ENCODE measurements around the gene ANKS3. TPM values are rescaled to one million over a fixed set of nuclear protein-coding genes. Genes with fewer than 3 reads are reported as not detected.
"Not testable (repeated sequence)": the region's sequence is repeated elsewhere in the genome, so short reads cannot be mapped to it uniquely, and the experiment has no call there.

The ANKS3 gene
- total RNA-seq, 2 donors from 2014 or later = 19.0 to 39.1 TPM

DNA sequence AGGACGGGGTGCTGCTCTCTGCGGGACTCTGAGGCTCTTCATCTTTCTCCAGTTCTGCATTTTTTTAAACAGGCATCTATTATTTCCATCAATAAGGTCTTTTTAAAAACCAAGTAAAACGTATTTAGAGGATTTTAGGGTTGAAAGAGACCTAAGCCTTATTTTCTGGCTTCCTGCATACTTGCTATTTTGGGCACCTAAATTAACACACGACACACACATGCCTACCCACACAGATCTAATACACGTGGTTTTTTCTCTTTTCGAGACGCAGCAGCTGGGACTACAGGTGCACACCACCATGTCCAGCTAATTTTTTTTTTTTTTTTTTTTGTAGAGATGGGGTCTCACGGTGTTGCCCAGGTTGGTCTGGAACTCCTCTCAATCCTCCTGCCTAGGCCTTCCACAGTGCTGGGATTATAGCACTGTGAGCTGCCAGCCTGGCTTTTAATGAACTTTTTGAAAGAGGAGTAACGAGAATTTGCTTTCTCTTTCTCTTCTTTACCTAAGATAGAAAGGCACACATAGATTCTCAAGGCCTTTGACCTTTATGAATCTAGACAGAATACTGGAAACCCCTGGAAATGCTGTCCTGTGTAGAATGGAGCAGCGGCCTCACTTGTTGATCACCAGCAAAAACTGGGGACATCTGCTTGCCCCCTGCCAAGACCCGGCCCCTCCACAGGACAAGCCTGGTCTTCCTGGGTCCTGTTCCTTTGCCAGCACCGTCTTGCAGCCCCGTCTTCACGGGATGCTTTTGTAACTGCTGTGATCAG, 14.0 kb upstream of the ANKS3 start:
- ATAC-seq (no peak), DNase-seq (ENCODE audit: low spot score) (no peak)
- peaks cover 6 to 12% of the 10 kb centered on the region in 2 donors for H3K4me1 Mint-ChIP-seq (ENCODE audit: low read depth in 2 of 2)
- H3K27ac Mint-ChIP-seq = peak overlapping the region in 1 of 2 donors; percentile 75
- no peaks in the 10 kb centered on the region for H3K36me3 Mint-ChIP-seq
- no peak overlapping the region for H3K4me3 Mint-ChIP-seq
- H3K9me3 Mint-ChIP-seq = no peaks in the 10 kb centered on the region
- peaks cover 0 to 4% of the 10 kb centered on the region in 2 donors for H3K27me3 Mint-ChIP-seq

DNA sequence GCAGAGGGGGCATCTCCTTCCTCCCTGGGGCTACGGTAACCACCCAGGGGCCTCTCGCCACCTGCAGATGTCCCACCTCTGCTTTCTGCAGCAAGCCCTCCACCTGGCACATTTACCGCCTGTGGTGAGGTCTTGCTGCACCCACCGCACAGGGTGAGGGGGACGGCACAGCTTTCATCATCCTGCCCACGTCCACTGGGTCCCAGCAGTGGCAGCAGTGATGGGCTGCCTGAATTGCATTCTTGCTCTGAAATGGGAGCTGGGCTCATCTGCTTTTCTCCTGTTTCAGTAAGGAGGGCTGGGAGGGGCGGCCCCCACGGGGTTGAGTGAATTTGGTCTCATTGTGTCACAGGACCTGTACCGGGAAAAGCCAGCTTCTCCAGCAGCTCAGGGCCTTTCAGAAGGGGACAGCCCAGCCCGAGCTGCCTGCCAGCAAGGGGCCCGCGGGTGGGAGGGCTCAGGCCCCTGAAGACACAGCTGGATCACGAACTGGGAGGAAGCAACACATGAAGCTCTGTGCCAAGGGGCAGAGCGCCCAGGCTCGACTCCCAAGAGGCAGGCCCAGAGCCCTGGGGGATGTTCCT, 13.0 kb upstream of the ANKS3 start:
- ATAC-seq = no peak
- Mint-ChIP-seq H3K9me3 (no peaks in the 10 kb centered on the region), H3K4me1 (ENCODE audit: low read depth in 2 of 2) (peaks cover 6 to 13% of the 10 kb centered on the region in 2 donors), H3K27ac (no peak overlapping the region), H3K27me3 (peaks cover 0 to 5% of the 10 kb centered on the region in 2 donors), H3K4me3 (no peak overlapping the region), H3K36me3 (no peaks in the 10 kb centered on the region)
- DNase-seq (ENCODE audit: low spot score) = no peak

GRCh38 chr16:4746215-4746614, 12.1 kb upstream of the ANKS3 start:
- DNase-seq (ENCODE audit: low spot score) (no peak), ATAC-seq (no peak)
- Mint-ChIP-seq H3K4me1 (ENCODE audit: low read depth in 2 of 2) (peaks cover 6 to 13% of the 10 kb centered on the region in 2 donors), H3K9me3 (no peaks in the 10 kb centered on the region), H3K36me3 (no peaks in the 10 kb centered on the region), H3K27ac (no peak overlapping the region), H3K4me3 (no peak overlapping the region), H3K27me3 (peaks cover 0 to 5% of the 10 kb centered on the region in 2 donors)

GRCh38 chr16:4745274-4745569, 11.2 kb upstream of the ANKS3 start:
- Mint-ChIP-seq H3K27ac (no peak overlapping the region), H3K36me3 (no peaks in the 10 kb centered on the region), H3K4me3 (no peak overlapping the region), H3K9me3 (no peaks in the 10 kb centered on the region), H3K4me1 (ENCODE audit: low read depth in 2 of 2) (peaks cover 6 to 13% of the 10 kb centered on the region in 2 donors), H3K27me3 (peaks cover 0 to 5% of the 10 kb centered on the region in 2 donors)
- ATAC-seq (no peak), DNase-seq (ENCODE audit: low spot score) (no peak)

- Mint-ChIP-seq H3K27me3 (peaks cover 0 to 5% of the 10 kb centered on the region in 2 donors), H3K27ac (no peak overlapping the region), H3K4me1 (ENCODE audit: low read depth in 2 of 2) (peaks cover 6 to 13% of the 10 kb centered on the region in 2 donors), H3K4me3 (no peak overlapping the region), H3K36me3 (no peaks in the 10 kb centered on the region), H3K9me3 (no peaks in the 10 kb centered on the region)
- DNase-seq (ENCODE audit: low spot score) = no peak
- ATAC-seq = no peak
These were observed 10.6 kb upstream of the ANKS3 start for GRCh38 chr16:4744555-4745273.

DNA sequence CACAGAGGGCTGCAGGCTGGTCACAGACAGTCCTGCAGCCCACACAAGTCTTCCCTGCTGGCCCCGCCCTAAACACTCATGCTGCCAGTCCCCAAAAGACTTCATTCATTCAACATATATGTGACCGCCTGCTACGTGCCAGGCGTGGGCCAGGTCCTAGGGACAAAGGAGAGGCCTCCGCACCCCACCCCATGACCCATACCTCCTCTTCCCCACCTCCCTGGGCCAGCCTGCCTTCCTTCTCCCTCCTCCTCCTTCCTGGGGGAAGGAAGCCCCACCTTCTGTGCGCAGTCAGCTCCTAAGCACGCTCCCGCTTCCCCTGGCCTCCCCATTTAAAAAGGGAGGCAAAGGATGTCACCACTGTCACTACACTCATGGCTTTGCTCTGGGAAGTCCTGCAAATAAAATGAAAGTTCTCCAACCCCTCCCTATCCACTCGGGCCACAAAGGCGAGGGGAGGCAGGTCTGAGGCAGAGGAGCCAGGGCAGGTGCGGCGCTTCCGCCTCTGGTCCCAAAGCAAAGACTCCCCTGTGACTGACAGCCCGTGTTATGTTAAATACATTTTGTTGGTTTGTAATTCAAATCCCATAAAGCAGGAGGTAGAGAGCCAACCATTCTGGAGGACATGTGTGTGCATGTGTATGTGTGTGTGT, 9.3 kb upstream of the ANKS3 start:
- no peak overlapping the region for H3K4me3 Mint-ChIP-seq
- DNase-seq (ENCODE audit: low spot score) = no peak
- no peak for ATAC-seq
- H3K27me3 Mint-ChIP-seq = peaks cover 0 to 5% of the 10 kb centered on the region in 2 donors
- no peak overlapping the region for H3K27ac Mint-ChIP-seq
- H3K36me3 Mint-ChIP-seq = no peaks in the 10 kb centered on the region
- H3K4me1 Mint-ChIP-seq (ENCODE audit: low read depth in 2 of 2) = peaks cover 6 to 13% of the 10 kb centered on the region in 2 donors
- no peaks in the 10 kb centered on the region for H3K9me3 Mint-ChIP-seq

DNA sequence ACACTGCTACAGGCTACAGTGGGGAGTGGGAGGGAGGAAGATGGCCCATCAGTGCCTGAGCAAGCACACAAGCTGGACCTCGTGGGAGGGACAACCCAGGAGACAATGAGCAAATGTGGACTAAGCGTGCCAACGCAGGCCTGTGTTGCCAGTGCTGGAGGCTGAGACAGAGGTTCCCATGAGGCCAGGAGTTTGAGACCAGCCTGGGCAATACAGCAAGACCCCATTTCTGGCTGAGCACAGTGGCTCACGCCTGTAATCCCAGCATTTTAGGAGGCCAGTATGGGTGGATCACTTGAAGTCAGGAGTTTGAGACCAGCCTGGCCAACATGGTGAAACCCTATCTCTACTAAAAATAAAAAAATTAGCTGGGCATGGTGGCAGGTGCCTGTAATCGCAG, 4.3 kb upstream of the ANKS3 start:
- not testable (repeated sequence) for H3K9me3 Mint-ChIP-seq; ATAC-seq; H3K4me3 Mint-ChIP-seq; H3K27ac Mint-ChIP-seq; H3K27me3 Mint-ChIP-seq; DNase-seq (ENCODE audit: low spot score); H3K36me3 Mint-ChIP-seq
- peaks cover 8 to 17% of the 10 kb centered on the region in 2 donors for H3K4me1 Mint-ChIP-seq (ENCODE audit: low read depth in 2 of 2)

DNA sequence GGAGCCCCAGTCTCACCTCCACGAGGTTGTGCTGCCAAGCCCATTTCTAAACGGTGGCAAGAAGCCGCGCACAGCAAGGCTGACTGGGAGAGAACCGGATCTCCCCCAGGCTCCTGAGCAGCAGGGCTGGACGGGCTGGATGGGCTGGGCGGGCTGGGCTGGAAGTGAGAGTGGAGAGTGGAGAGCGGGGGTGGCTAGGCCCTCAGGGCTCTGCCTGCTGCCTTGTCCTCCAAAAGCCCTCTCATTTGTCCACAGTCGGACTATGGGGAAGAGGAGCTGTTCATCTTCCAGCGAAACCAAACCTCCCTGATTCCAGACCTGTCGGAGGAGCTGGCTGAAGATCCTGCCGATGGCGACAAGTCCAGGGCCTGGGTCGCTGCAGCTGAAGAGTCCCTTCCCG, 3.5 kb upstream of the ANKS3 start:
- H3K4me3 Mint-ChIP-seq = no peak overlapping the region
- H3K9me3 Mint-ChIP-seq = no peaks in the 10 kb centered on the region
- H3K27ac Mint-ChIP-seq = no peak overlapping the region
- ATAC-seq (no peak), DNase-seq (ENCODE audit: low spot score) (no peak)
- H3K36me3 Mint-ChIP-seq = no peaks in the 10 kb centered on the region
- H3K4me1 Mint-ChIP-seq (ENCODE audit: low read depth in 2 of 2) = peaks cover 13 to 17% of the 10 kb centered on the region in 2 donors
- no peaks in the 10 kb centered on the region for H3K27me3 Mint-ChIP-seq

DNA sequence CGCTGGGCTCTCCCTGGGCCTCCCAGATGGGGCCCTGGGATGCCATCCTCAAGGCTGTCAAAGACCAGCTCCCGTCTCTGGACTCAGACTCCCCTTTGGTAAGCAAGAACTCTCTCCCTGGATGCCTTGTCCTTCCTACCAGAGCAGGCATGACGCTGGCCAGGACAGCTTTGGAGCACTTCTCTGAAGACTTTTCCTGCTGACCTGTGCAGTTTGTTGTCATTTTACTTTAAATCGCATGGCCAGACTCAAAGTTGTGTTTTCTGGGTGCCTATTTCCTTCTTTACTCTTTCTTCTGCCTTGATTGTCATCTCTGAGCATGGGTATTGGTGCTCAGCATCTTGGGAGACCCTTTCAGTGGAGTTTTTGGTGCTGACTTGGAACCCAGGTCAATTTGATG, 2.5 kb upstream of the ANKS3 start:
- no peak overlapping the region for H3K4me3 Mint-ChIP-seq
- no peak for DNase-seq (ENCODE audit: low spot score)
- H3K27me3 Mint-ChIP-seq = no peaks in the 10 kb centered on the region
- no peak for ATAC-seq
- peaks cover 14 to 17% of the 10 kb centered on the region in 2 donors for H3K4me1 Mint-ChIP-seq (ENCODE audit: low read depth in 2 of 2)
- H3K36me3 Mint-ChIP-seq = no peaks in the 10 kb centered on the region
- peak overlapping the region in 1 of 2 donors; percentile 69 for H3K27ac Mint-ChIP-seq
- H3K9me3 Mint-ChIP-seq = no peaks in the 10 kb centered on the region

GRCh38 chr16:4734730-4735535, 862 bp upstream of the ANKS3 start:
- Mint-ChIP-seq H3K9me3 (no peaks in the 10 kb centered on the region), H3K27me3 (no peaks in the 10 kb centered on the region), H3K36me3 (no peaks in the 10 kb centered on the region), H3K4me3 (peak overlapping the region; percentile 89), H3K4me1 (ENCODE audit: low read depth in 2 of 2) (peaks cover 14 to 17% of the 10 kb centered on the region in 2 donors), H3K27ac (peak overlapping the region; percentile 79 to 88)
- peak; percentile 87 for ATAC-seq
- peak; percentile 94 for DNase-seq (ENCODE audit: low spot score)

- Mint-ChIP-seq H3K27ac (peak overlapping the region; percentile 79 to 88), H3K4me3 (peak overlapping the region; percentile 89)
These were observed 366 bp downstream of the ANKS3 start for GRCh38 chr16:4733747-4734062.

DNA sequence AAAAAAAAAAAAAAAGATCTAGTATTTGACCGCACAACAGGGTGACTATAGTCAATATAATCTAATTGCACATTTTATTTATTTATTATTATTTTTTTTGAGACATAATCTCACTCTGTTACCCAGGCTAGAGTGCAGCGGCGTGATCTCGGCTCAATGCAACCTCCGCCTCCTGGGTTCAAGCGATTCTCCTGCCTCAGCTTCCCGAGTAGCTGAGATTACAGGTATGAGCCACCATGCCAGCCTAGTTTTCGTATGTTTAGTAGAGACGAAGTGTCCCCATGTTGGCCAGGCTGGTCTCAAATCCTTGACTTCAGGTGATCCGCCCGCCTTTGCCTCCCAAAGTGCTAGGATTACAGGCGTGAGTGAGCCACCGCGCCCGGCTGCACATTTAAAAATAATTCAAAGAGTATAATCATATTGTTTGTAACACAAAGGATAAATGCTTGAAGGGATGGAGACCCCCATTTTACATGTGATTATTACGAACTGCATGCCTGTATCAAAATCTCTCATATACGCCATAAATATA, 794 bp downstream of the ANKS3 start:
- peak overlapping the region; percentile 79 to 88 for H3K27ac Mint-ChIP-seq
- no peaks in the 10 kb centered on the region for H3K27me3 Mint-ChIP-seq
- no peak for DNase-seq (ENCODE audit: low spot score)
- no peaks in the 10 kb centered on the region for H3K9me3 Mint-ChIP-seq
- H3K4me3 Mint-ChIP-seq = peak overlapping the region; percentile 89
- H3K36me3 Mint-ChIP-seq = no peaks in the 10 kb centered on the region
- no peak for ATAC-seq
- peaks cover 14 to 17% of the 10 kb centered on the region in 2 donors for H3K4me1 Mint-ChIP-seq (ENCODE audit: low read depth in 2 of 2)

More at GRCh38 chr16:4733747-4734062, 366 bp downstream of the ANKS3 start:
- H3K4me1 Mint-ChIP-seq (ENCODE audit: low read depth in 2 of 2) = peaks cover 14 to 17% of the 10 kb centered on the region in 2 donors
- no peaks in the 10 kb centered on the region for H3K9me3 Mint-ChIP-seq
- H3K36me3 Mint-ChIP-seq = no peaks in the 10 kb centered on the region
- peak in 1 of 2 donors; percentile 0 for ATAC-seq
- no peaks in the 10 kb centered on the region for H3K27me3 Mint-ChIP-seq
- no peak for DNase-seq (ENCODE audit: low spot score)

GRCh38 chr16:4729876-4730275, 4.2 kb downstream of the ANKS3 start:
- Mint-ChIP-seq H3K4me3 (no peak overlapping the region), H3K4me1 (ENCODE audit: low read depth in 2 of 2) (peaks cover 7% of the 10 kb centered on the region in 2 donors), H3K9me3 (no peaks in the 10 kb centered on the region), H3K36me3 (no peaks in the 10 kb centered on the region), H3K27me3 (no peaks in the 10 kb centered on the region), H3K27ac (no peak overlapping the region)
- DNase-seq (ENCODE audit: low spot score) (no peak), ATAC-seq (no peak)
